ENCODE measurements around the gene SPRR2E.
"Not testable (repeated sequence)": the region's sequence is repeated elsewhere in the genome, so short reads cannot be mapped to it uniquely, and the experiment has no call there.

GRCh38 chr1:153112454-153112853, 18.1 kb upstream of the SPRR2E start:
- TF ChIP-seq FOXK2 (IDR thresholded peaks at IDR 0.05); SP1 (IDR thresholded peaks at IDR 0.05); HDGF (IDR thresholded peaks at IDR 0.05; ENCODE audit: borderline replicate concordance); BHLHE40 (IDR thresholded peaks at IDR 0.05; ENCODE audit: borderline replicate concordance); LEF1 (IDR thresholded peaks at IDR 0.05; ENCODE audit: borderline replicate concordance); FOXA1 (IDR thresholded peaks at IDR 0.05); FOXM1 (IDR thresholded peaks at IDR 0.05; ENCODE audit: borderline replicate concordance); NFRKB (IDR thresholded peaks at IDR 0.05); CTBP1 (IDR thresholded peaks at IDR 0.05; ENCODE audit: borderline replicate concordance); ELF4 (IDR thresholded peaks at IDR 0.05); L3MBTL2 (conservative IDR thresholded peaks at IDR 0.05): not testable (repeated sequence)
- TF ChIP-seq, protein P1, sequence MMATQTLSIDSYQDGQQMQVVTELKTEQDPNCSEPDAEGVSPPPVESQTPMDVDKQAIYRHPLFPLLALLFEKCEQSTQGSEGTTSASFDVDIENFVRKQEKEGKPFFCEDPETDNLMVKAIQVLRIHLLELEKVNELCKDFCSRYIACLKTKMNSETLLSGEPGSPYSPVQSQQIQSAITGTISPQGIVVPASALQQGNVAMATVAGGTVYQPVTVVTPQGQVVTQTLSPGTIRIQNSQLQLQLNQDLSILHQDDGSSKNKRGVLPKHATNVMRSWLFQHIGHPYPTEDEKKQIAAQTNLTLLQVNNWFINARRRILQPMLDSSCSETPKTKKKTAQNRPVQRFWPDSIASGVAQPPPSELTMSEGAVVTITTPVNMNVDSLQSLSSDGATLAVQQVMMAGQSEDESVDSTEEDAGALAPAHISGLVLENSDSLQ (IDR thresholded peaks at IDR 0.05), result not testable (repeated sequence)
